CD4-positive, alpha-beta T cell treated with Interleukin-12 subunit alpha and Interleukin-12 subunit beta, for 1 hour (primary cell): ENCODE results near the gene SLC18B1.
"Not testable (repeated sequence)": the region's sequence is repeated elsewhere in the genome, so short reads cannot be mapped to it uniquely, and the experiment has no call there.

ENCODE experiments used
- DNase-seq: peaks from one replicate; pipeline ENCODE4 v3.0.0-alpha.2; 2020

Gene SLC18B1

GRCh38 chr6:132798869-132799538 is 567 bp upstream of the SLC18B1 start:
- DNase-seq = peak; percentile 76

- DNase-seq = no peak
Observed at GRCh38 chr6:132795461-132795860, 3.0 kb downstream of the SLC18B1 start.

GRCh38 chr6:132792510-132792909 is 5.9 kb downstream of the SLC18B1 start:
- no peak for DNase-seq

- DNase-seq = no peak
Observed at GRCh38 chr6:132790450-132790849, 8.0 kb downstream of the SLC18B1 start.

- DNase-seq = no peak
Observed at GRCh38 chr6:132789396-132789776, 9.1 kb downstream of the SLC18B1 start.

- no peak for DNase-seq
Observed at GRCh38 chr6:132788658-132789395, 9.6 kb downstream of the SLC18B1 start.

- DNase-seq = no peak
Observed at GRCh38 chr6:132785936-132786335, 12.5 kb downstream of the SLC18B1 start.

- DNase-seq = no peak
Observed at GRCh38 chr6:132780770-132781371, 17.6 kb downstream of the SLC18B1 start.

- not testable (repeated sequence) for DNase-seq
Observed at GRCh38 chr6:132777881-132778280, 20.6 kb downstream of the SLC18B1 start.

GRCh38 chr6:132768051-132768517 is 30.4 kb downstream of the SLC18B1 start:
- no peak for DNase-seq

- DNase-seq = no peak
Observed at GRCh38 chr6:132765560-132765959, 32.9 kb downstream of the SLC18B1 start.

GRCh38 chr6:132764370-132764769 is 34.1 kb downstream of the SLC18B1 start:
- no peak for DNase-seq

GRCh38 chr6:132763269-132763668 is 35.2 kb downstream of the SLC18B1 start:
- DNase-seq = peak; percentile 56

- no peak for DNase-seq
Observed at GRCh38 chr6:132760256-132760655, 38.2 kb downstream of the SLC18B1 start.

- DNase-seq = no peak
Observed at GRCh38 chr6:132758689-132759088, 39.7 kb downstream of the SLC18B1 start.

- DNase-seq = no peak
Observed at GRCh38 chr6:132752255-132752654, 46.2 kb downstream of the SLC18B1 start.

GRCh38 chr6:132751828-132752227 is 46.6 kb downstream of the SLC18B1 start:
- no peak for DNase-seq

- DNase-seq = no peak
Observed at GRCh38 chr6:132751306-132751705, 47.1 kb downstream of the SLC18B1 start.

- no peak for DNase-seq
Observed at GRCh38 chr6:132750455-132751248, 47.8 kb downstream of the SLC18B1 start.

- DNase-seq = no peak
Observed at GRCh38 chr6:132749111-132749510, 49.3 kb downstream of the SLC18B1 start.

- no peak for DNase-seq
Observed at GRCh38 chr6:132748446-132748845, 50.0 kb downstream of the SLC18B1 start.

GRCh38 chr6:132746048-132746447 is 52.4 kb downstream of the SLC18B1 start:
- DNase-seq = no peak

GRCh38 chr6:132742495-132742894 is 55.9 kb downstream of the SLC18B1 start:
- DNase-seq = no peak
